Effector memory CD8-positive, alpha-beta T cell (primary cell): Measurements from ENCODE around the gene AOC2.

Experiments
- ATAC-seq: fragments of 150-1000 bp; cut with Tn5 transposase; replicated peaks from 2 replicates; pipeline ENCODE4 v1.10.0; 2021; ENCODE audit warnings: mild to moderate bottlenecking, moderate library complexity
- DNase-seq, 3 experiments: peaks; one replicate each; pipeline ENCODE4 v3.0.0; 2021
- H3K27ac Mint-ChIP-seq, 2 donors: one replicate each; pipeline ENCODE4 v1.8.0; 2022; ENCODE audit warnings: mild to moderate bottlenecking in 2 of 2, mixed read lengths in 2 of 2, moderate library complexity in 2 of 2
- H3K27me3 Mint-ChIP-seq, 2 donors: one replicate each; pipeline ENCODE4 v1.8.0; 2022; ENCODE audit warnings: mixed read lengths in 2 of 2
- H3K36me3 Mint-ChIP-seq: one replicate; pipeline ENCODE4 v1.8.0; 2022; ENCODE audit warnings: mild to moderate bottlenecking, moderate library complexity, mixed read lengths; ENCODE audit not compliant: insufficient read depth
- H3K4me1 Mint-ChIP-seq, 2 donors: one replicate each; pipeline ENCODE4 v1.8.0; 2022; ENCODE audit warnings: low read depth in 2 of 2, mixed read lengths in 2 of 2
- H3K4me3 Mint-ChIP-seq, 2 donors: one replicate each; pipeline ENCODE4 v1.8.0; 2022; ENCODE audit warnings: mild to moderate bottlenecking in 2 of 2, mixed read lengths in 2 of 2, moderate library complexity in 2 of 2
- H3K9me3 Mint-ChIP-seq, 2 donors: one replicate each; pipeline ENCODE4 v1.8.0; 2022; ENCODE audit warnings: mixed read lengths in 2 of 2

AOC2 gene

DNA sequence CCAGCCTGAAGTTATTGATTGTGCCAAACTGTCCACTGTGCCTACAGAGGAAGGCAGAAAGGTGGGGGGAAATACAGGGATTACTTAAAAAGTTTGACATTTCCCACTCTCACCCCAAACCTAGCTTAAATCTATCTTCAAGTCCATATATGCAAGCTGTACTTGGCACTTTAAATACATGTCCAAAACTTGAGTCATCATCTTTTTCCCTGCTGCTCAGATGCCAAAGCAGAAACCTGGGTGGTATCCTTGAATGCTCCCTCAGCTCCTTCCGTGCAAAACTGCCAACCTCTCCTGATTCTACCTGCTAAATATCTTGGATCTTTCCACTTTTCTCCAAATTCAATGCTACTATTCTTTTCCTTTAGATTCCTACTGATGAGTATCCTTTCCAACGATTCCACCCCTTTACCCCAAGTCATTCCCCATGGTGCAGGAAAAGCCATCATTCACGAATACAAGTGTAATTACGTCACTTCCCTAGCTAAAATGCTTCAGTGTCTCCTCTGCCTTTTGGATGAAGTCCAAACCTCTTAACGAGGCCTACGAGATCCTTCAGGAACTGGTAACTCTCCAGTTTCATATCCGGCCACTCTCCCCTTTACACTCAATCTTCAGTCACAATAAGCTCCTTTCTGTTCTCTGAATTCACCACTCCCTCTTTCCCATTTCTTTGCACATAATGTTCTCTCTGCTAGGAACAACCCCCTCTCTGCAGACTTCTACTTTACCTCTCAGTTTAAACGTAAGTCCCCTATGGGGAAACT, 29.6 kb upstream of the AOC2 start:
- Mint-ChIP-seq H3K4me1 (peaks cover 2 to 11% of the 10 kb centered on the region in 2 donors), H3K9me3 (no peaks in the 10 kb centered on the region), H3K4me3 (no peak overlapping the region), H3K27ac (no peak overlapping the region), H3K36me3 (peaks cover 92% of the 10 kb centered on the region), H3K27me3 (no peaks in the 10 kb centered on the region)
- ATAC-seq: no peak
- DNase-seq: no peak

- Mint-ChIP-seq H3K4me1 (peaks cover 11 to 27% of the 10 kb centered on the region in 2 donors), H3K9me3 (no peaks in the 10 kb centered on the region), H3K4me3 (no peak overlapping the region), H3K27ac (no peak overlapping the region), H3K36me3 (peaks cover 79% of the 10 kb centered on the region), H3K27me3 (no peaks in the 10 kb centered on the region)
- DNase-seq (no peak), ATAC-seq (no peak)
These were observed 26.5 kb upstream of the AOC2 start for GRCh38 chr17:42817866-42818265.

DNA sequence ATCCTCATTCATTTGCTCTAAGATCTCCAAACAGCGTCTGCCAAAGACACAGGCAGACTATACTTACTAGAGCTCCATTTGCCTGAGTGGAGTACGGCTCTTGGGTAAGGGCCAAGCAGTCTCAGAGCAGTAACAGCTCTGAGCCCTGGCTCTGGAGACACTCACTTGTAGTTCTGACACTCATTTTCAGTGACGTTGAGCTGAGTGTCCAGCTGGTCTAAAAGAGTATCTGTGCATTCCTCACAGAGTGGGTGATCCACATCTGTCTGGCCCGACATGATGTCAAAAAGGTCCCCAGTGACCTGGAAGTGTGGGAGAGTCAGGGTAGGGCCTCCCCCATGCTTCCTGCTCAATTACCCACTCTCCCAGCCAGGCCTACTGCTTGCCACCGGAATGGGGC, 26.0 kb upstream of the AOC2 start:
- DNase-seq (no peak), ATAC-seq (no peak)
- H3K9me3 Mint-ChIP-seq: no peaks in the 10 kb centered on the region
- H3K4me1 Mint-ChIP-seq: peaks cover 12 to 27% of the 10 kb centered on the region in 2 donors
- H3K36me3 Mint-ChIP-seq: peaks cover 75% of the 10 kb centered on the region
- H3K4me3 Mint-ChIP-seq: no peak overlapping the region
- H3K27ac Mint-ChIP-seq: no peak overlapping the region
- H3K27me3 Mint-ChIP-seq: no peaks in the 10 kb centered on the region

DNA sequence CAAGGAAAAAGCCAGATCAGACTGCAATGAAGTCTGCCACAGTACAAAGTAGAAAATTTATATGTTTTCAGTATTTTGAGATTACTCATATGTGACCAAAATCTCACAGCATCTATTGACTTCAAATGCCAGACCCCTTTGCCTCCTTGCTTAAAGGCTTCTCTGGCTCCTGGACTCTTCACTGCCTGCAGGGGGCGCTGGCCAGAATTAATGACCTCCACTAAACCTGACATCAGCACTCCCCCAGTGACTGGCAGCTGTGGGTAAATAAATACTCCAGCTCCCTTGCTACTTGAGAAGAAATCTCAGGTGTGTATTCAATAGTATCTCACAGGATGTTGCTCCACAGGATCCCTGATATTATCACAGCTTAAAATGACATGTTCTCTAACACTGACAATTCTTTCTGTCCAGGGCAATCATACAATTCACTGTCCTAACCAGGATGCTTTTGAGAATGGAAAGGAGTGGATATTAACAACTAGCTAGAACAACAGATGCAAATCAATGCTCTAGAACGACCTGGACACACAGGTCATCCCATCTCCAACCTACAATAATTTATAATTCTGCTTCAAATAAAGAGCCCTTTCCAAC, 24.3 kb upstream of the AOC2 start:
- no peak for ATAC-seq
- Mint-ChIP-seq H3K9me3 (no peaks in the 10 kb centered on the region), H3K4me1 (peaks cover 19 to 35% of the 10 kb centered on the region in 2 donors), H3K36me3 (peaks cover 71% of the 10 kb centered on the region), H3K4me3 (no peak overlapping the region), H3K27ac (no peak overlapping the region), H3K27me3 (no peaks in the 10 kb centered on the region)
- peak; percentile 55 for DNase-seq

DNA sequence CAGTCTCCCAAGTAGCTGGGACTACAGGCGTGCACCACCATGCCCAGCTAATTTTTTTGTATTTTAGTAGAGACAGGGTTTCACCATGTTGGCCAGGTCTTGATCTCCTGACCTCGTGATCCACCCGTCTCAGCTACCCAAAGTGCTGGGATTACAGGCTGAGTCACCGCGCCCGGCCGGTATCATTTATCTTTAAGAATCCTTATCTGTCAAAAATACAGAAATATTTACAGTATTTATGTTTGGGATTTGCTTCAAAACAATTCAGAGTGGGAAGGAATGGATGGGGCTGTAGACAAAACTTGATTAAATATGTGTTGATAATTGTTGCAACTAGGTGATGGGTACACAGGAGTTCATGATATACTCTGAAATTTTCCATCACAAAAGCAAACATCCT, 23.2 kb upstream of the AOC2 start:
- peaks cover 19 to 35% of the 10 kb centered on the region in 2 donors for H3K4me1 Mint-ChIP-seq
- H3K4me3 Mint-ChIP-seq: peak overlapping the region in 1 of 2 donors; percentile 17
- ATAC-seq (no peak), DNase-seq (no peak)
- peaks cover 60% of the 10 kb centered on the region for H3K36me3 Mint-ChIP-seq
- H3K27ac Mint-ChIP-seq: peak overlapping the region in 1 of 2 donors; percentile 74
- H3K9me3 Mint-ChIP-seq: no peaks in the 10 kb centered on the region
- no peaks in the 10 kb centered on the region for H3K27me3 Mint-ChIP-seq

DNA sequence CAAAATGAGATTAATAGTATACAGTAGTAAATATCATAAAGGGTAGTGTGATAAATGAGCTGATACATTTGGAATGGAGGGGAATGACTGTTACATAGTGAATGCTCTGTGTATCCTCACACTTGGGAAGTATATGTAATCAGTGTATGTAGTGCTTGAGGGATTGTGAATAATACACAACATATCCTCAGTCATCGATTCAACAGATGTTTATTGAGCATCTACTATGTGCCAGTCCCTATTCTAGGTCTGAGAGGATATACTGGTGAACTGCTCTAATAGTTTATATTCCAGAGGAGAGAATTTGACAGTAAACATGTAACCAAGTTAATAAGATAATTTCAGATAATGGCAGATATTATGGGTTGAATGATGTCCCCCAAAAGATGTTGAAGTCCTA, 16.9 kb upstream of the AOC2 start:
- H3K4me1 Mint-ChIP-seq: peaks cover 11 to 16% of the 10 kb centered on the region in 2 donors
- no peak for DNase-seq
- no peak overlapping the region for H3K27ac Mint-ChIP-seq
- no peak for ATAC-seq
- H3K9me3 Mint-ChIP-seq: no peaks in the 10 kb centered on the region
- H3K27me3 Mint-ChIP-seq: peaks cover 23 to 24% of the 10 kb centered on the region in 2 donors
- H3K36me3 Mint-ChIP-seq: peaks cover 16% of the 10 kb centered on the region
- H3K4me3 Mint-ChIP-seq: no peak overlapping the region

- Mint-ChIP-seq H3K9me3 (no peaks in the 10 kb centered on the region), H3K36me3 (peaks cover 26% of the 10 kb centered on the region), H3K4me3 (no peak overlapping the region), H3K4me1 (peaks cover 7 to 14% of the 10 kb centered on the region in 2 donors), H3K27ac (no peak overlapping the region), H3K27me3 (peaks cover 23 to 24% of the 10 kb centered on the region in 2 donors)
- DNase-seq: no peak
- no peak for ATAC-seq
These were observed 13.4 kb upstream of the AOC2 start for GRCh38 chr17:42830971-42831370.

DNA sequence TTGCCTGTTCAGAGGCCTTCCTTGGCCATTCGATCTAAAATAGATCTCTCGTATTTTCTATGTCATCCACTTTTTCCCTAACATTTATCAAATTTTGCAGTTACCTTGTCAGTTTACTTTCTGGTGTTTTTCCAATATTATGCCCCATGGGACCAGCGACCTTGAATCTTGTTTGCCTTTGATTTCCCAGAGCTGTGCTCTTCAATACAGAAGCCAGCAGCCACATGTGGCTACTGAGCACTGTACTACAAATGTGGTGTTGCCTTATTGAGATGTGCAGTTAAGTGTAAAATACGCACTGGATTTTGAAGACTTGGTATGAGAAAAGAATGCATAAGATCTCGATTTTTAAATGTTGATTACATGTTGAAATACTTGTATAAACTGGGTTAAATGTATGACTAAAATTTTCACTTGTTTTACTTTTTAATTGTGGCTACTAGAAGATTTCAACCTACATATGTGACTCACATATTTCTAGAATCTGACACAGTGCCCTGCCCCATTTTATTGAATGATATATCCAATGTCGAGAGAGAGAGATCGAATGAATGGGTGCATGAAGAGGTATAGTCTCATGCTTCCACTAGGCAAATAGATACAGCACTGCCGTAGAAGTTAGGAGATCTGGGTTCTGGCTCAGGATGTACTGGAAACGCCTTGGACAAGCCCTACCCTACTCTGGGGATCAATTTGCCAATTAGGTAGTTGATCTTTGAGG, 12.0 kb upstream of the AOC2 start:
- peak; percentile 13 for ATAC-seq
- peaks cover 17 to 21% of the 10 kb centered on the region in 2 donors for H3K27me3 Mint-ChIP-seq
- H3K4me1 Mint-ChIP-seq: peaks cover 7 to 14% of the 10 kb centered on the region in 2 donors

GRCh38 chr17:42832934-42833766, 11.2 kb upstream of the AOC2 start, which contains the start of gene PSME3:
TSS of gene PSME3 (plus strand) at chr17:42833397. CDS start at chr17:42833632, 235 bp downstream.
- ATAC-seq: peak; percentile 91
- H3K27ac Mint-ChIP-seq: peak within 1 kb of the TSS; percentile 99
- H3K9me3 Mint-ChIP-seq: no peaks in the 10 kb centered on the region
- H3K4me3 Mint-ChIP-seq: peak within 1 kb of the TSS; percentile 96 to 97
- H3K27me3 Mint-ChIP-seq: peaks cover 9 to 13% of the 10 kb centered on the region in 2 donors
- DNase-seq: peak; percentile 86 to 88 (median 88)
- peaks cover 48% of the 10 kb centered on the region for H3K36me3 Mint-ChIP-seq
- H3K4me1 Mint-ChIP-seq: peaks cover 11 to 14% of the 10 kb centered on the region in 2 donors

More for the DNA sequence above, 12.0 kb upstream of the AOC2 start:
- Mint-ChIP-seq H3K27ac (peak overlapping the region; percentile 99), H3K9me3 (no peaks in the 10 kb centered on the region), H3K36me3 (peaks cover 40% of the 10 kb centered on the region), H3K4me3 (peak overlapping the region; percentile 96 to 97)
- DNase-seq: peak in 1 of 3 experiments; percentile 4

- Mint-ChIP-seq H3K27me3 (peaks cover 4 to 6% of the 10 kb centered on the region in 2 donors), H3K36me3 (peaks cover 55% of the 10 kb centered on the region), H3K9me3 (no peaks in the 10 kb centered on the region), H3K4me3 (peak overlapping the region; percentile 96 to 97), H3K4me1 (peaks cover 11 to 14% of the 10 kb centered on the region in 2 donors), H3K27ac (peak overlapping the region; percentile 99)
- DNase-seq (no peak), ATAC-seq (no peak)
These were observed 10.5 kb upstream of the AOC2 start for GRCh38 chr17:42833767-42834422.

DNA sequence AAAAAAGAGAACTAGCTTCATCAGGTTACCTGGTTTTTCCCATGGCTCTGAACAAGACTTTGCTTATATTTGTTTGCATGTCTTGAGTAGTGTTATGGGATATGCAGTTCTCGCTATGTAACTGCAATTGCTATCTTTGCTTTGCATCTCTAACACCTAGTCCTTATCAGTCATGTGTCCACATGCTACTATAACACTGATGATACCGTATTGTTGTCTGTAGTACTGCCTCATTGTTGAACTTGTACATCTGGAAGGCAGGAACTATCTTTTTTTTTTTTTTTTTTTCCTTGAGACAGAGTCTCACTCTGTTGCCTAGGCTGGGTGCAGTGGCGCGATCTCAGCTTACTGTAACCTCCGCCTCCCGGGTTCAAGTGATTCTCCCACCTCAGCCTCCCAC, 8.6 kb upstream of the AOC2 start:
- peaks cover 73% of the 10 kb centered on the region for H3K36me3 Mint-ChIP-seq

DNA sequence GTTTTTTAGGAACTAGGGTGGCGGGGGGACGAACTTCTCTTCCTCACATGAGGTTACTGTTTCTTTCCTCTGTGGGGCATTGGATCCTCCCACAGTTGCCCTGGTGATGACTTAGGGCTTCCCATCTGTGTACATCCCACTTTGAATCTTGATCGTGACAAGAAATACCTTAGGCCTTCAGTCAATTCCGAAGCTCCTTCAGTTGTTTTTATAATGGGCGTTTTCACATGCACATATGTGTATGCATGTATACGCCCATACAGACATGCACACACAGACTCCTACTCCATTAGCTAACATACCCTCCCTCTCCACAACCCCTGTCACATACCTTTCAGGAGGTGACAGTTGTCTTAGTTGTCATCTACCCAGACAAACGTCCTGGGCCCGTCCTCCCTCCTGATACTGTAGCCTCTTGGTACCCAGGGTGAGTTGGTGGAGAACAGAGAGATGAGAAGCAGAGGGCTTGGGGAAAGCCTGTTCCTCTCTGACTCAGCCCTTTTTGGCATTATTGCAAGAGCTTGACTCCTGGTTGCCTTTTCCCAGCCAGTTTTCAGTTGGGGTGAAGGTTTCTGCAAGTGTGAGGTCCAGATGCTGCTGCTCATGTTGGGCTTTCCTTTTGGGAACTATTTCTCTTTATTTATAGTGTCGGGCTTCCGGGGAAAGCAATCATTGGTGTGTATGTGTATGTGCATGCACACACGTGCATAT, 2.2 kb upstream of the AOC2 start:
- Mint-ChIP-seq H3K9me3 (no peaks in the 10 kb centered on the region), H3K27ac (no peak overlapping the region), H3K4me1 (peaks cover 8 to 14% of the 10 kb centered on the region in 2 donors), H3K36me3 (peaks cover 60% of the 10 kb centered on the region), H3K4me3 (no peak overlapping the region), H3K27me3 (no peaks in the 10 kb centered on the region)
- ATAC-seq (no peak), DNase-seq (no peak)

More for the DNA sequence above, 8.6 kb upstream of the AOC2 start:
- Mint-ChIP-seq H3K9me3 (no peaks in the 10 kb centered on the region), H3K27ac (peak overlapping the region in 1 of 2 donors; percentile 77), H3K27me3 (no peaks in the 10 kb centered on the region), H3K4me3 (no peak overlapping the region), H3K4me1 (peaks cover 11 to 14% of the 10 kb centered on the region in 2 donors)
- DNase-seq (no peak), ATAC-seq (no peak)
